Panc1 (cell line): ENCODE measurements around the gene MARK2. TPM values are rescaled to one million over a fixed set of nuclear protein-coding genes. Genes with fewer than 3 reads are reported as not detected.

Experiments
- ATAC-seq: fragments of 200-7000 bp; cut with Tn5 transposase; 2 replicates; pipeline ENCODE4 v1.9.1; 2020; ENCODE audit warnings: mild to moderate bottlenecking, moderate library complexity
- BruUV-seq: library from RNA; stranded (reverse); fragments of 400-500 nt; replicated peaks from 2 replicates; lab custom pipeline; 2021; lab: Mats Ljungman, UMichigan
- CTCF ChIA-PET: fragments of 300-600 bp; sonication (Branson Sonifier 250); formaldehyde crosslinking; loops from one replicate; lab custom pipeline; 2022; ENCODE audit warnings: antibody characterized with exemption; lab: Charles Lee
- POLR2A ChIA-PET: fragments of 300-600 bp; sonication (Branson Sonifier 250); formaldehyde crosslinking; loops from one replicate; lab custom pipeline; 2022; ENCODE audit warnings: antibody characterized with exemption; lab: Charles Lee
- DNase-seq: peaks from one replicate; pipeline ENCODE4 v3.0.0-alpha.2; 2010; ENCODE audit warnings: low read depth, low spot score
- H3K27ac ChIP-seq: 2 replicates; pipeline ENCODE4 v1.5.1; 2011; ENCODE audit warnings: mild to moderate bottlenecking, low read length, inconsistent platforms
- H3K27me3 ChIP-seq: fragments of 200-500 bp; sonication (Bioruptor generic); 2 replicates; pipeline ENCODE4 v1.6.0; 2014; ENCODE audit warnings: low read length, inconsistent platforms; ENCODE audit not compliant: control insufficient read depth, insufficient read depth
- H3K36me3 ChIP-seq: fragments of 200-500 bp; sonication (Bioruptor generic); 2 replicates; pipeline ENCODE4 v1.5.1; 2014; ENCODE audit warnings: inconsistent platforms, mild to moderate bottlenecking, low read length, moderate library complexity; ENCODE audit not compliant: control insufficient read depth, insufficient read depth
- H3K4me1 ChIP-seq: 2 replicates; pipeline ENCODE4 v1.5.1; 2011; ENCODE audit warnings: inconsistent platforms, mild to moderate bottlenecking, low read length, moderate library complexity; ENCODE audit not compliant: control insufficient read depth, insufficient read depth
- H3K4me3 ChIP-seq, 2 experiments: 2 replicates each; pipeline ENCODE4 v1.5.1; 2011 to 2012; ENCODE audit warnings: low read depth in 2 of 2, low read length in 2 of 2, mild to moderate bottlenecking in 2 of 2, inconsistent platforms in 1 of 2, moderate library complexity in 1 of 2
- H3K9me3 ChIP-seq: fragments of 200-500 bp; sonication (Bioruptor generic); 2 replicates; pipeline ENCODE4 v1.5.1; 2014; ENCODE audit warnings: low read depth, mild to moderate bottlenecking, inconsistent platforms, low read length, moderate library complexity; ENCODE audit not compliant: control insufficient read depth, insufficient read depth
- POLR2AphosphoS5 ChIP-seq: IDR thresholded peaks from 2 replicates; pipeline ENCODE4 v1.6.1; 2012; ENCODE audit warnings: mild to moderate bottlenecking, low read depth, low read length, moderate library complexity
- REST ChIP-seq, 2 experiments: IDR thresholded peaks; 2 replicates each; pipeline ENCODE4 v1.6.1; 2011 to 2012; ENCODE audit warnings: low read depth in 2 of 2, control low read depth in 1 of 2, low read length in 1 of 2, mild to moderate bottlenecking in 1 of 2, moderate library complexity in 1 of 2; ENCODE audit not compliant: insufficient read depth in 1 of 2
- SIN3A ChIP-seq: IDR thresholded peaks from 2 replicates; pipeline ENCODE4 v1.6.1; 2012; ENCODE audit warnings: low read depth, mild to moderate bottlenecking, low read length, moderate library complexity, borderline replicate concordance; ENCODE audit not compliant: insufficient read depth
- TCF7L2 ChIP-seq: IDR thresholded peaks from 2 replicates; pipeline ENCODE4 v1.6.1; 2011; ENCODE audit warnings: mild to moderate bottlenecking, low read depth, low read length, inconsistent platforms
- in situ Hi-C: cut with HindIII; loops from 2 replicates; pipeline ENCODE4 v1.10.0; 2016; ENCODE audit warnings: low sequenced_read_pairs, low pct_unique_long_range_greater_than_20kb
- intact Hi-C: fragments of 100-400 bp; cut with micrococcal nuclease; formaldehyde crosslinking; loops from one replicate; pipeline ENCODE4 v1.10.0; 2022; ENCODE audit not compliant: unreplicated experiment
- total RNA-seq: library from RNA; stranded (reverse); gene quantifications from one replicate; pipeline ENCODE4 v1.2.1, GENCODE V29; 2021; ENCODE audit not compliant: unreplicated experiment
- TF ChIP-seq, protein P1 (sequence below): fragments of 450-650 bp; IDR thresholded peaks from 2 replicates; pipeline ENCODE4 v1.5.1; 2017; ENCODE audit warnings: mild to moderate bottlenecking

Gene MARK2
- total RNA-seq, 1 experiment from 2014 or later = 41.1 TPM

GRCh38 chr11:63940786-63941185 lies 101.9 kb downstream of the MARK2 start:
- ChIA-PET CTCF (no interaction called here), POLR2A (no interaction called here)
- TSS peak; percentile 81 for BruUV-seq

GRCh38 chr11:63941901-63942300 lies 103.0 kb downstream of the MARK2 start:
- BruUV-seq = no TSS peak
- DNase-seq = no peak
- TF ChIP-seq SIN3A (no peak), REST (IDR thresholded peaks at IDR 0.05; ENCODE audit: insufficient read depth in 1 of 2, low read depth in 2 of 2, low read length in 1 of 2) (no peak), TCF7L2 (no peak), POLR2AphosphoS5 (no peak)
- TF ChIP-seq, protein P1, sequence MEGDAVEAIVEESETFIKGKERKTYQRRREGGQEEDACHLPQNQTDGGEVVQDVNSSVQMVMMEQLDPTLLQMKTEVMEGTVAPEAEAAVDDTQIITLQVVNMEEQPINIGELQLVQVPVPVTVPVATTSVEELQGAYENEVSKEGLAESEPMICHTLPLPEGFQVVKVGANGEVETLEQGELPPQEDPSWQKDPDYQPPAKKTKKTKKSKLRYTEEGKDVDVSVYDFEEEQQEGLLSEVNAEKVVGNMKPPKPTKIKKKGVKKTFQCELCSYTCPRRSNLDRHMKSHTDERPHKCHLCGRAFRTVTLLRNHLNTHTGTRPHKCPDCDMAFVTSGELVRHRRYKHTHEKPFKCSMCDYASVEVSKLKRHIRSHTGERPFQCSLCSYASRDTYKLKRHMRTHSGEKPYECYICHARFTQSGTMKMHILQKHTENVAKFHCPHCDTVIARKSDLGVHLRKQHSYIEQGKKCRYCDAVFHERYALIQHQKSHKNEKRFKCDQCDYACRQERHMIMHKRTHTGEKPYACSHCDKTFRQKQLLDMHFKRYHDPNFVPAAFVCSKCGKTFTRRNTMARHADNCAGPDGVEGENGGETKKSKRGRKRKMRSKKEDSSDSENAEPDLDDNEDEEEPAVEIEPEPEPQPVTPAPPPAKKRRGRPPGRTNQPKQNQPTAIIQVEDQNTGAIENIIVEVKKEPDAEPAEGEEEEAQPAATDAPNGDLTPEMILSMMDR = no peak
- H3K27me3 ChIP-seq = no peaks in the 10 kb centered on the region
- H3K27ac ChIP-seq = no peak overlapping the region
- ATAC-seq = no peak
- POLR2A ChIA-PET = no interaction called here
- no peaks in the 10 kb centered on the region for H3K9me3 ChIP-seq
- intact Hi-C loops (no loop called here), in situ Hi-C loops (no loop called here)
- H3K4me1 ChIP-seq = peaks cover 27% of the 10 kb centered on the region
- no peaks in the 10 kb centered on the region for H3K36me3 ChIP-seq
- CTCF ChIA-PET = no interaction called here
- no peak overlapping the region for H3K4me3 ChIP-seq

More at GRCh38 chr11:63940786-63941185, 101.9 kb downstream of the MARK2 start:
- no peak overlapping the region for H3K4me3 ChIP-seq
- intact Hi-C loops (no loop called here), in situ Hi-C loops (no loop called here)
- TF ChIP-seq SIN3A = no peak
- TF ChIP-seq REST (IDR thresholded peaks at IDR 0.05; ENCODE audit: insufficient read depth in 1 of 2, low read depth in 2 of 2, low read length in 1 of 2) = no peak
- TF ChIP-seq, protein P1 = no peak
- TF ChIP-seq POLR2AphosphoS5 = no peak
- no peak for TF ChIP-seq TCF7L2
- no peaks in the 10 kb centered on the region for H3K27me3 ChIP-seq
- ATAC-seq (no peak), DNase-seq (no peak)
- H3K9me3 ChIP-seq = no peaks in the 10 kb centered on the region
- H3K36me3 ChIP-seq = no peaks in the 10 kb centered on the region
- H3K27ac ChIP-seq = peak overlapping the region; percentile 24; the same call in 1 of the 2 replicates
- H3K4me1 ChIP-seq = peaks cover 26% of the 10 kb centered on the region
